ENCODE measurements around the gene TMEM151B. TPM values are rescaled to one million over a fixed set of nuclear protein-coding genes. Genes with fewer than 3 reads are reported as not detected.
A peak's percentile ranks its signal among the peaks of the same experiment; 100 is the strongest.

TMEM151B gene
- total and polyA plus RNA-seq, 2 of the 13 experiments (the other 11 are each of a cell fraction or from before 2014, with no cell fraction given) = not detected

DNA sequence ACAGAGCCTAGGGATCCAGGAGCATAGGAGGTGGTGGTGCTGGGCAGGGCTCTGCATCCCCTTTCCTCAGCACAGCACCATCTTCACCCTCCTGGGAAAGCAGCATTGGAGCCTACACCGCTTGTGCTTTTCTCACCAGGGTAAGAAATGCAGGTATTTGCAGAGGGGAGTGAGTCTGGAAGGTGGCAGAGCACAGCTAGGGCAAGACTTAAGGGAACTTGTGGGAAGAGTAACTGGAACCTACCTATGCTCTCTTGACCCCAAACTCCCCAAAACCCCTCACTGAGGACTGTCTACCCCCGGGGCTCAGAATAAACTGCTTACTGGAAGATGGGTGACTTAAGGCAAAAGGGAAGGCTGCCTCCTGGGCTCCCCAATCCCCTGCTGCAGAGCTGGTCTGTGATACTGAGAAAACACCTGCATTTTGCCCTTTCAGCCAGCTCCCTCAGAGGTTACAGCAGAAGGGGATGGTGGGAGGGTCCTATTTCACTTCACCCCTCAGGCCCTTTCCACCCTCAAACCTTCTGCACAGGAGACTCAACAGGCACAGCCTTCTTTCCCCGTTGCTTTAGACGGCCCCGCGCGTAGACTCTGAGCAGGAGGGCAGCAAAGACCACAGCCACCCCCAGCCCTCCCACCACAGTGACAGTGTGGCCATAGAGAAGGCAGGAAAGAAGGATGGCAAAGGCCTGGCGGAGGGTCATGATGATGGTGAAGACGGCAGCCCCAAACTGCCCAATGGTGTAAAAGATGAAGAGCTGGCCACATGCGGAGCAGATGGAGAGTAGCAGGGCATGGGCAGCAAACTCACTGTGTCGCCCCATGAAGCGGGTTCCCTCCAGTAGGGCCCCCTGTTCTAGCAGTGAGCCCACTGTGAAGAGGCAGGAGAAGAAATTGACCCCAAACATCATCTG, 15.8 kb upstream of the TMEM151B start (continued):
- TF ChIP-seq, protein P1, sequence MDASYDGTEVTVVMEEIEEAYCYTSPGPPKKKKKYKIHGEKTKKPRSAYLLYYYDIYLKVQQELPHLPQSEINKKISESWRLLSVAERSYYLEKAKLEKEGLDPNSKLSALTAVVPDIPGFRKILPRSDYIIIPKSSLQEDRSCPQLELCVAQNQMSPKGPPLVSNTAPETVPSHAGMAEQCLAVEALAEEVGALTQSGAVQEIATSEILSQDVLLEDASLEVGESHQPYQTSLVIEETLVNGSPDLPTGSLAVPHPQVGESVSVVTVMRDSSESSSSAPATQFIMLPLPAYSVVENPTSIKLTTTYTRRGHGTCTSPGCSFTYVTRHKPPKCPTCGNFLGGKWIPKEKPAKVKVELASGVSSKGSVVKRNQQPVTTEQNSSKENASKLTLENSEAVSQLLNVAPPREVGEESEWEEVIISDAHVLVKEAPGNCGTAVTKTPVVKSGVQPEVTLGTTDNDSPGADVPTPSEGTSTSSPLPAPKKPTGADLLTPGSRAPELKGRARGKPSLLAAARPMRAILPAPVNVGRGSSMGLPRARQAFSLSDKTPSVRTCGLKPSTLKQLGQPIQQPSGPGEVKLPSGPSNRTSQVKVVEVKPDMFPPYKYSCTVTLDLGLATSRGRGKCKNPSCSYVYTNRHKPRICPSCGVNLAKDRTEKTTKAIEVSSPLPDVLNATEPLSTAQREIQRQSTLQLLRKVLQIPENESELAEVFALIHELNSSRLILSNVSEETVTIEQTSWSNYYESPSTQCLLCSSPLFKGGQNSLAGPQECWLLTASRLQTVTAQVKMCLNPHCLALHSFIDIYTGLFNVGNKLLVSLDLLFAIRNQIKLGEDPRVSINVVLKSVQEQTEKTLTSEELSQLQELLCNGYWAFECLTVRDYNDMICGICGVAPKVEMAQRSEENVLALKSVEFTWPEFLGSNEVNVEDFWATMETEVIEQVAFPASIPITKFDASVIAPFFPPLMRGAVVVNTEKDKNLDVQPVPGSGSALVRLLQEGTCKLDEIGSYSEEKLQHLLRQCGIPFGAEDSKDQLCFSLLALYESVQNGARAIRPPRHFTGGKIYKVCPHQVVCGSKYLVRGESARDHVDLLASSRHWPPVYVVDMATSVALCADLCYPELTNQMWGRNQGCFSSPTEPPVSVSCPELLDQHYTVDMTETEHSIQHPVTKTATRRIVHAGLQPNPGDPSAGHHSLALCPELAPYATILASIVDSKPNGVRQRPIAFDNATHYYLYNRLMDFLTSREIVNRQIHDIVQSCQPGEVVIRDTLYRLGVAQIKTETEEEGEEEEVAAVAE (CRISPR knock-in tag; IDR thresholded peaks at IDR 0.05; ENCODE audit: borderline replicate concordance) = no peak
- TF ChIP-seq, protein P2, sequence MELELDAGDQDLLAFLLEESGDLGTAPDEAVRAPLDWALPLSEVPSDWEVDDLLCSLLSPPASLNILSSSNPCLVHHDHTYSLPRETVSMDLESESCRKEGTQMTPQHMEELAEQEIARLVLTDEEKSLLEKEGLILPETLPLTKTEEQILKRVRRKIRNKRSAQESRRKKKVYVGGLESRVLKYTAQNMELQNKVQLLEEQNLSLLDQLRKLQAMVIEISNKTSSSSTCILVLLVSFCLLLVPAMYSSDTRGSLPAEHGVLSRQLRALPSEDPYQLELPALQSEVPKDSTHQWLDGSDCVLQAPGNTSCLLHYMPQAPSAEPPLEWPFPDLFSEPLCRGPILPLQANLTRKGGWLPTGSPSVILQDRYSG (CRISPR knock-in tag; IDR thresholded peaks at IDR 0.05) = no peak
- TF ChIP-seq NFKB2 (CRISPR knock-in tag; IDR thresholded peaks at IDR 0.05; ENCODE audit: borderline replicate concordance) = no peak
- no peak for TF ChIP-seq ZNF674 (CRISPR knock-in tag; IDR thresholded peaks at IDR 0.05; ENCODE audit: low read depth)
- TF ChIP-seq, protein P3, sequence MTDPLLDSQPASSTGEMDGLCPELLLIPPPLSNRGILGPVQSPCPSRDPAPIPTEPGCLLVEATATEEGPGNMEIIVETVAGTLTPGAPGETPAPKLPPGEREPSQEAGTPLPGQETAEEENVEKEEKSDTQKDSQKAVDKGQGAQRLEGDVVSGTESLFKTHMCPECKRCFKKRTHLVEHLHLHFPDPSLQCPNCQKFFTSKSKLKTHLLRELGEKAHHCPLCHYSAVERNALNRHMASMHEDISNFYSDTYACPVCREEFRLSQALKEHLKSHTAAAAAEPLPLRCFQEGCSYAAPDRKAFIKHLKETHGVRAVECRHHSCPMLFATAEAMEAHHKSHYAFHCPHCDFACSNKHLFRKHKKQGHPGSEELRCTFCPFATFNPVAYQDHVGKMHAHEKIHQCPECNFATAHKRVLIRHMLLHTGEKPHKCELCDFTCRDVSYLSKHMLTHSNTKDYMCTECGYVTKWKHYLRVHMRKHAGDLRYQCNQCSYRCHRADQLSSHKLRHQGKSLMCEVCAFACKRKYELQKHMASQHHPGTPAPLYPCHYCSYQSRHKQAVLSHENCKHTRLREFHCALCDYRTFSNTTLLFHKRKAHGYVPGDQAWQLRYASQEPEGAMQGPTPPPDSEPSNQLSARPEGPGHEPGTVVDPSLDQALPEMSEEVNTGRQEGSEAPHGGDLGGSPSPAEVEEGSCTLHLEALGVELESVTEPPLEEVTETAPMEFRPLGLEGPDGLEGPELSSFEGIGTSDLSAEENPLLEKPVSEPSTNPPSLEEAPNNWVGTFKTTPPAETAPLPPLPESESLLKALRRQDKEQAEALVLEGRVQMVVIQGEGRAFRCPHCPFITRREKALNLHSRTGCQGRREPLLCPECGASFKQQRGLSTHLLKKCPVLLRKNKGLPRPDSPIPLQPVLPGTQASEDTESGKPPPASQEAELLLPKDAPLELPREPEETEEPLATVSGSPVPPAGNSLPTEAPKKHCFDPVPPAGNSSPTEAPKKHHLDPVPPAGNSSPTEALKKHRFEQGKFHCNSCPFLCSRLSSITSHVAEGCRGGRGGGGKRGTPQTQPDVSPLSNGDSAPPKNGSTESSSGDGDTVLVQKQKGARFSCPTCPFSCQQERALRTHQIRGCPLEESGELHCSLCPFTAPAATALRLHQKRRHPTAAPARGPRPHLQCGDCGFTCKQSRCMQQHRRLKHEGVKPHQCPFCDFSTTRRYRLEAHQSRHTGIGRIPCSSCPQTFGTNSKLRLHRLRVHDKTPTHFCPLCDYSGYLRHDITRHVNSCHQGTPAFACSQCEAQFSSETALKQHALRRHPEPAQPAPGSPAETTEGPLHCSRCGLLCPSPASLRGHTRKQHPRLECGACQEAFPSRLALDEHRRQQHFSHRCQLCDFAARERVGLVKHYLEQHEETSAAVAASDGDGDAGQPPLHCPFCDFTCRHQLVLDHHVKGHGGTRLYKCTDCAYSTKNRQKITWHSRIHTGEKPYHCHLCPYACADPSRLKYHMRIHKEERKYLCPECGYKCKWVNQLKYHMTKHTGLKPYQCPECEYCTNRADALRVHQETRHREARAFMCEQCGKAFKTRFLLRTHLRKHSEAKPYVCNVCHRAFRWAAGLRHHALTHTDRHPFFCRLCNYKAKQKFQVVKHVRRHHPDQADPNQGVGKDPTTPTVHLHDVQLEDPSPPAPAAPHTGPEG (CRISPR knock-in tag; IDR thresholded peaks at IDR 0.05) = no peak
- TF ChIP-seq POLR2AphosphoS2 (IDR thresholded peaks at IDR 0.05; ENCODE audit: low read depth, low read length) = peak; percentile 94
- no peak for TF ChIP-seq AHR (CRISPR knock-in tag; IDR thresholded peaks at IDR 0.05)
- no peak for TF ChIP-seq ZNF883 (CRISPR knock-in tag; IDR thresholded peaks at IDR 0.05; ENCODE audit: not compliant biosample characterization)
- TF ChIP-seq, protein P4, sequence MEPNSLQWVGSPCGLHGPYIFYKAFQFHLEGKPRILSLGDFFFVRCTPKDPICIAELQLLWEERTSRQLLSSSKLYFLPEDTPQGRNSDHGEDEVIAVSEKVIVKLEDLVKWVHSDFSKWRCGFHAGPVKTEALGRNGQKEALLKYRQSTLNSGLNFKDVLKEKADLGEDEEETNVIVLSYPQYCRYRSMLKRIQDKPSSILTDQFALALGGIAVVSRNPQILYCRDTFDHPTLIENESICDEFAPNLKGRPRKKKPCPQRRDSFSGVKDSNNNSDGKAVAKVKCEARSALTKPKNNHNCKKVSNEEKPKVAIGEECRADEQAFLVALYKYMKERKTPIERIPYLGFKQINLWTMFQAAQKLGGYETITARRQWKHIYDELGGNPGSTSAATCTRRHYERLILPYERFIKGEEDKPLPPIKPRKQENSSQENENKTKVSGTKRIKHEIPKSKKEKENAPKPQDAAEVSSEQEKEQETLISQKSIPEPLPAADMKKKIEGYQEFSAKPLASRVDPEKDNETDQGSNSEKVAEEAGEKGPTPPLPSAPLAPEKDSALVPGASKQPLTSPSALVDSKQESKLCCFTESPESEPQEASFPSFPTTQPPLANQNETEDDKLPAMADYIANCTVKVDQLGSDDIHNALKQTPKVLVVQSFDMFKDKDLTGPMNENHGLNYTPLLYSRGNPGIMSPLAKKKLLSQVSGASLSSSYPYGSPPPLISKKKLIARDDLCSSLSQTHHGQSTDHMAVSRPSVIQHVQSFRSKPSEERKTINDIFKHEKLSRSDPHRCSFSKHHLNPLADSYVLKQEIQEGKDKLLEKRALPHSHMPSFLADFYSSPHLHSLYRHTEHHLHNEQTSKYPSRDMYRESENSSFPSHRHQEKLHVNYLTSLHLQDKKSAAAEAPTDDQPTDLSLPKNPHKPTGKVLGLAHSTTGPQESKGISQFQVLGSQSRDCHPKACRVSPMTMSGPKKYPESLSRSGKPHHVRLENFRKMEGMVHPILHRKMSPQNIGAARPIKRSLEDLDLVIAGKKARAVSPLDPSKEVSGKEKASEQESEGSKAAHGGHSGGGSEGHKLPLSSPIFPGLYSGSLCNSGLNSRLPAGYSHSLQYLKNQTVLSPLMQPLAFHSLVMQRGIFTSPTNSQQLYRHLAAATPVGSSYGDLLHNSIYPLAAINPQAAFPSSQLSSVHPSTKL (CRISPR knock-in tag; IDR thresholded peaks at IDR 0.05) = no peak
- no peak for TF ChIP-seq SP4 (CRISPR knock-in tag; IDR thresholded peaks at IDR 0.05)
- no peak for TF ChIP-seq HMGA1 (CRISPR knock-in tag; conservative IDR thresholded peaks at IDR 0.05)
- no peak; the same call in 1 of the 2 replicates for TF ChIP-seq ZNF670 (CRISPR knock-in tag; IDR thresholded peaks at IDR 0.05; ENCODE audit: borderline replicate concordance)
- TF ChIP-seq ZNF572 (CRISPR knock-in tag; IDR thresholded peaks at IDR 0.05) = no peak

All from HepG2 (cell line).